Renal cortex interstitium (tissue), 11 donors: ENCODE results near the gene MRPS7. TPM values are rescaled to one million over a fixed set of nuclear protein-coding genes. Genes with fewer than 3 reads are reported as not detected.
"Not testable (repeated sequence)": the region's sequence is repeated elsewhere in the genome, so short reads cannot be mapped to it uniquely, and the experiment has no call there.

Experiments used
- DNase-seq, 11 donors: peaks; one replicate each; pipeline ENCODE4 v3.0.0-alpha.2; 2013; ENCODE audit warnings: low read depth in 9 of 11, low spot score in 4 of 11; ENCODE audit errors: extremely low read depth in 1 of 11
- polyA plus RNA-seq, 3 donors: library from polyadenylated mRNA; unstranded; fragments of 120-200 nt; gene quantifications; one replicate each; pipeline ENCODE4 v1.2.1, GENCODE V29; 2013; ENCODE audit not compliant: insufficient read length in 3 of 3

MRPS7 gene
- polyA plus RNA-seq, 3 donors = 66.3 to 77.0 (median 72.5) TPM

DNA sequence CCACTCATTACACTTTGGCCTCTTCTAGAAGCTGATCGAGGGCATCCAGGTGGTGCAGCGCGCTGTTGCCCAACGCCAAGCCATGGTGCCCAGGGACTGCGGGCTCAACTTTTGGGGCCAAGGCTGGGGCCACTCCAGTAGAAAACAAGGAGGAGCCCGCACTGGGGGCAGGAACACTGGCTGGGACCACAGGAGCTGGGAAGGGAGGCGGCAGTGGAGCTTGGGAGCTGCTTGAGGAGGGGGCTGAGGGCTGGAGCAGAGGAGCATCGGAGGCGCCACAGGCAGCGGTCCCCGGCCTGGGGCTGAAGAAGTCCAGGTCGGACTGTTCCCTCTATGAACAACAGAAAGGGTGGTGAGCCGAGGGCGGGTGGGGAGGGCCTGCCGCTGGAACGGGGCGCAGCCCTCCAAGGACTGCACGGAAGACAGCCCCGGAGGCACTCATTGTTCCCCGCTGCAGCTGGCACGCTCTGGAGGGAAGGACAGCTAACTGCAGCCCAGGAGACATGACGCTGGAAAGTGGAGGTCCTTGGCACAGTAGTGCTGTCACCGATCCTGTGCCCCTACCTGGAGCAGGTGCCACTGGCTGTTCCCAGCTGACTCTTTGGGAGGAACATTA lies 21.8 kb upstream of the MRPS7 start:
- no peak for DNase-seq

DNA sequence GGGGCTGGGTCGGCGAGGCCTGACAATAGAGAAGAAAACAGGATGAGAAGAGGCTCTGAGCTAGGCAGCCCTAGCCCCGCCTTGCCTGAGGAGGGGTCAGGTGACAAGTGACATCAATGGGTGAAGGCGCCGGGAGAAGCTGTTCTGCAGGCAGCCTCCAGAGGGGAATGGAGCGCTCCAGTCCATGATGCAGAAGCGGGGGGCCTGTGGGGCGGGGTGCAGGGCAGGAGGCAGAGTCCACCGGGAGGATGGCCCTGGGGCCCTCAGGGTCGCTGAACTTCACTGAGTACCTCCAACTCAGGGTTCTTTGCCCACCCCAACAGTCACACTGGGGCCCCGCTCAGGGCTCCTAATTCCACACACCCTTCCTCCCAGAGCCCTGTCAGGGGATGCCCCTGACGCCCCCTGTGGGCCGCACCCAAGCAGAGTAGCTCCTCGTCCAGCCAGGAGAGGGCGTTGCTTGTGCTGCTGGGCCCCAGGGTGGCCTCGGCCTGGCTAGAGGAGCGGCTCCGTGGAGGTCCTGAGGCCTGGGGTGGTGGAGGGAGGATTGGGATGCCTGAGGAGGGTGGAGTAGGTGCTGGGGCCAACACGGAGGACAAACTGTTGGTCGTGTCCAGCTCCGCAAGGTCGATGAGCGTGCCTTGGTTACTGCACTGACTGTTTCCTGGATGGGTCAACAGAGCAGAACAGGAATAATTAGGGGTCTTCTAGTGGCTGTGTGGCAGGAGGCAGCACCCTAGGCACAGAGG lies 21.1 kb upstream of the MRPS7 start:
- DNase-seq = no peak

DNA sequence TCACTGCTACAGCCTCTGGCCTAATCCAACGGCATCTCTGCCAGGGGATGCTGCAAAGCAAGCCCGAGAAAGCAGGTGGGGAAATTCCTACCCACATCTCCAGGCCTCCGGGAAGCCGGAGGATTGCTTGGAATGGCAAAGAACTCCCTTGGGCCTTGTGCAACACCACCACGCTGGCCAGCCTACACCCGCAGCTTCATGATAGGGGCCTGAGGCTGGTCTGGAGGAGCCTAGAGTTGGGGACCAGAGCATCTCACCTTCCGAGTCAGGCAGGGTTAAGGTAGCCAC lies 20.6 kb upstream of the MRPS7 start:
- no peak for DNase-seq

DNA sequence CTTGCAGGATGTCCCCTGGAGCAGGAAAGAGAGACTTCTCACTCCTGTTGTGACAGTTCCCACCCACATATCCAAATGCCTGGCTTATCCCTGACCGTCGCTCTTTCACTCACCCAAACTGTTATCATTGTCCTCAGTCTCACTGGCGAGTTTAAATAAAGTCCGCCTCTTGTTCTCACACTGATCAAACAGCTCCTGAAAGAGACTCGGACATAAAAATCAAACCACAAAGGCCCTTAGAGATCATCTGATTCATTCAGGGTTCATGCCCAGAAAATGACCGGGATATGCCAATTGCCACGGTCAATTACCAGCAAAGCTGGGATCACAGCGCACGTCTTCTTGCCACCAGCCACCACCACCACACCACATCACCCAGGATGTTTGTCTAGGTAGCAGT lies 20.2 kb upstream of the MRPS7 start:
- no peak for DNase-seq

DNA sequence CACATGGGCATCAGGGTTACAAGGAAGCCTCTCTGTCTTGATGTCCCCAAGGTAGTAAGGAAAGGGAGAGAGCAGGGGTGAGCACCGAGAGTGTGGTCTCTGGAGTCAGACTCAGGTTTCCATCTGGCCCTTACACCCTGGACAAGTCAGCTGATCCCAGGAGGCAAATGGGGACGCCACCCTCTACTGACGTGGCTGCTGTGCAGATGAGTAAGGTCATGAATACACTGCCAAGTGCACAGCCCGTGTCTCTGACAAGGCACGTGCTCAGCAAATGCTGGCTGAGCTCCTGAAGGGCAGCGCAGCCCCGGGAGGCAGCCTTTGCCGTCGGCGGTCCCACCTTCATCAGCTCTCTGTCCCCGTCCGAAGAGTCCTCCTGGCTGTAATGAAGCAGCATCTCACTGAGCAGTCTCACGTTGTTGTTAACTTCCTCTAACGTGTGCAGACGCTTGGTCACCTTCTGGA lies 19.7 kb upstream of the MRPS7 start:
- no peak for DNase-seq

DNA sequence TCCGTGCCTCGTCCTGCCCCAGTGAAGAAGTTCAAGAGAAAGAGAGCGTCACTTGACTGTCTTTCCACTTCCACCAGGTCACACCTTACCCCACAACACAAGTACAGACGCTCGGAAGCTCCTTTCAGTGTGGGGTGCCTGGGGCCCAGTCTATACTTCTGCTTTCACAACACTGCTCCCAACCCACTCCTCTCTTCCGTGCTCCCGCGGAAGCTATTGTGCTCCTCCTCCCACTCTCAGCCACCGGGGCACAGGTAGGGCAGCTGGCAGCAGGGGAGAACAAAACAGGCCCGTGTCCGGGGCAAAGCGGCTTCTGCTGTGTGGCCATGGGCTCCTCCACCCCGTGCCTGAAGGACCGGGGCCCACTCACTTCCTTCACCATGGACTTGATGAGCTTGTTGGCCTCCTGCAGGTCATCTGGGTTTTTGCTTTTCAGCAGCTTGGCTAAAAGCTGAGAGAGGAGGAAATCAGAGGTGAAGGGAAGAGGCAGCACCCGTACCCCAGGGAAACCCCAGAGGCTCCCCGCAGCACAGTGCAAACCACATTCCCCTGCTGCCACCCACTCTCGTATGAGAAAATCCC lies 19.1 kb upstream of the MRPS7 start:
- DNase-seq = no peak

DNA sequence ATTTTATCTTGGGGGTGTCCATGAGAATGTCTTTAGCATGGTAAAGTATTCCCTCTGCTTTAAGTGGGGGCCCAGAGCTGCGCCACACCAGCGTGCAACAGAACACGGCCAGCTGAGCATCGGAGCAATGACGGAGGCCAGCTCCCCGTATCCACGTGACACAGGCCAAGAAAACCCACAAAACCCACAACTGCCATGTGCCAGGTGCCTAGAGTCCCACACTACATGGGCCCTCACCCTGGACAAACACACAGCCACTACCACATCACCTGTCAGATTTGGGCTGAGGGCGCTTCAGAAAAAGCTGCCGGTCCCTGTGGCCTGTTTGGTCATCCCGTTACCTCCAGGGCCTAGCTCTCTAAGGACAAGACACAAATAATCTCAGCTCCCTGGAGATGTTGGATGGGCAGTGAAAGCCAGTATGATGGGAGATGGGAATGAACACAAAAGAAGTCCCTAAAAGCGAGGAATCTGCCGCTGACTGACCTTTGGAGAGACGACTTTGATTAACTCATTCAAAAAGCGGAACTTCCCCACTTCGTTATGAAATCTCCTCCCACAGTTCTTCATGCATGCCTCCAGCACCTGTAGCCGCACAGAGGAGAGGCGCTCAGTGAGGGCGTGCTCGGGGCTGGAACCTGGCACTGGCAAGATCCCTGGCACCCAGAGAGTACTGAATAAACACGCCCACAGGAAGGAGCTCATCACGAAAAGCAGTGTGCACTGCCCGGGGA lies 17.4 kb upstream of the MRPS7 start:
- no peak for DNase-seq

DNA sequence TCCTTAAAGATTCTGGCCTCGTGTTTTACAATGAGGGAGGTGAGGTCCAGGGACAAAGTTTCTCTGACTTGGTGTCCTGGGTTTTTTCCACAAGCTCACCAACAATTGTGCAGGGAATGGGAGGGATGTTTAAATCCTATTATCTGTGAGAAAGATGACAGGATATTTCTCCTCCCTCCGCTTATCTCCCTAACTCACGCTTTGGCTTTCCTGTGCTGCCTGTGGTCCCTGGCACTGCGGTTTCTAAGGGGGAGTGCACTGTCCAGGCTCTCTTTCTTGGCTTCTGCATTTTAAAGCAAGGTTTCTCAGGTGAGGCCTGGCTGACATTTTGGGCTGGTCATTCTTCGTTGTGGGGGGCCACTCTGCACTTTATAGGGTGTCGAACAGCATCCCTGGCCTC lies 16.7 kb upstream of the MRPS7 start:
- DNase-seq = no peak

DNA sequence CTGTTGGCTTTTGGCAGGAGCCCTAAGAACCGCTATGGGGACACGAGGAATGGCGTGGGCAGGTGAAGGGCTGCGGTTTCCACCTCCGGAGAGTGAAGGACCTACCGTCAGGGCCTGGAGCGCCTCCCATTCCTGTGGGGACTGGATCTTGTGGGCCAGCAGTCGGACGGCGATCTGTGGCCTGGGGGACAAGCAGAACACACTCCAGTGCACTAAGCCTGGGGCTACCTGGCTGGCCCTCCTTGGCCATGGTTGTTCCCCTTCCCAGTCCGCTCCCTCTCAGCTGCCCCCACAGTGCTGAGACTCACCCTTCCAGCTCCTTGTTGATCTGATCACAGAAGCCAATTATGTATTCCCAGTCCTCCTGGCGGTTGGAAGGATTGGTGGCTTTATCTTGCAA lies 15.3 kb upstream of the MRPS7 start:
- no peak for DNase-seq

DNA sequence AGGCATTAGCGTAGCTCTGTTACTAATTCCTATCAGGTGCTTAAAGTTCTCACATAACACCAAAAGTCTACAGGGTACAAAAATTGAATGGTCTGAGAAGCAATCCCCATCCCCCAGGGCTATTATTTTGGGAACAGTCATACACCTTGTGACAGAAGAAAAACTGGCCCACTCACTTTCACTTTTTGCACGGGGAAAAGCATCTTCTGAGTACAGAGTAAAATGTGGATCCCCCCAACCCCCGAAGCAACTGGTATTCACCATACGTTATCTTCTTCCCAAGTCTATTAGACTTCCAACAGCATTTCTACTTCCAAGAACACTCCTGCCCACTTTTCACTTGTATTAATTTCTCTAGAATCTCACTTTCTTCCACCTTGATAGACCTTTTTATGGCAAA lies 12.1 kb upstream of the MRPS7 start:
- DNase-seq = no peak

DNA sequence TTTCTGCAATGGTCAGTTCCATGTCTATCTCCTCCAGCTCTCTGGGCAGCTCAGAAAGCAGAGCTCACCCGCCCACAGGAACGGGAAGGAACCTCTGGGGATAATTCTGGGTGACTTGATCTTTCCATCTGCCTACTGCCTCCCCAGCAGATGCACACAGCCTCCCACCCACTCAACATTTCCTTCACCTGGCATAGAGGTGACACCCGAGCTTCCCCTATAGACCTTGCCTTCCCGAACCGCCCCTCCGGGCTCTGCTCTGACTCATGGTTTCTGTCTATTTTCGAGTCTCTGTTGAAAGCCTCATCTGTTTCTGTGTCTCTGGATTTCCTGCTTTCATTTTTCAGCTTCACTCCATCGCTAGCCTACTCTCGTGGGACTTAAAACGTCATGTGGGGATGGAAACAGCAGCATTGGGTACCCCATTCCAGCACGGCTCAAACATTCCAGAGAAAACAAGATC lies 11.6 kb upstream of the MRPS7 start:
- no peak for DNase-seq

DNA sequence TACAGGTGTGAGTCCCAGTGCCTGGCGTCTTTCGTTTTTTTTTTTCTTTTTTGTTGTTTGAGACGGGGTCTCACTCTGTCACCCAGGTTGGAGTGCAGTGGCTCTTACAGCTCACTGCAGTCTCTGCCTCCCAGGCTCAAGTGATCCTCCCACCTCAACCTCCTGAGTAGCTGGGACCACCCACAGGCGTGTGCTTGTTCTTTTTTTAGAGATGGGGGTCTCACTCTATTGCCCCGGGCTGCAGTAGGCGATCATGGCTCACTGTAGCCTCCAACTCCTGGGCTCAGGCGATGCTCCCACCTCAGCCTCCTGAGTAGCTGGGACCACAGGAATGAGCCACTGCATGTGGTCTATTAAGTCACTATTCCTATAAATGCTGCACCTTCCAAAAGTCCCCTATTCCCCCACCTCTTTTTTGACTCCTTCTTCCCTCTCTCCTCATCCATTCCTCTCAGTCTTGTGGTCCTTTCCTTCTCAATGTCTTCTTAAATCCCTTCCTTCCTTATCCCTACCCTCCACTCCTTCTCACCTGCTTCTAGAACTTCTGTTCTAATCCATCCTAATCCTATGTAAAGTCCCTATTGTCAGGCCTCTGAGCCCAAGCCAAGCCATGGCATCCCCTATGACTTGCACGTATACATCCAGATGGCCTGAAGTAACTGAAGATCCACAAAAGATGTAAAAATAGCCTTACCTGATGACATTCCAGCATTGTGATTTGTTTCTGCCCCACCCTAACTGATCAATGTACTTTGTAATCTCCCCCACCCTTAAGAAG lies 9.5 kb upstream of the MRPS7 start:
- no peak for DNase-seq

DNA sequence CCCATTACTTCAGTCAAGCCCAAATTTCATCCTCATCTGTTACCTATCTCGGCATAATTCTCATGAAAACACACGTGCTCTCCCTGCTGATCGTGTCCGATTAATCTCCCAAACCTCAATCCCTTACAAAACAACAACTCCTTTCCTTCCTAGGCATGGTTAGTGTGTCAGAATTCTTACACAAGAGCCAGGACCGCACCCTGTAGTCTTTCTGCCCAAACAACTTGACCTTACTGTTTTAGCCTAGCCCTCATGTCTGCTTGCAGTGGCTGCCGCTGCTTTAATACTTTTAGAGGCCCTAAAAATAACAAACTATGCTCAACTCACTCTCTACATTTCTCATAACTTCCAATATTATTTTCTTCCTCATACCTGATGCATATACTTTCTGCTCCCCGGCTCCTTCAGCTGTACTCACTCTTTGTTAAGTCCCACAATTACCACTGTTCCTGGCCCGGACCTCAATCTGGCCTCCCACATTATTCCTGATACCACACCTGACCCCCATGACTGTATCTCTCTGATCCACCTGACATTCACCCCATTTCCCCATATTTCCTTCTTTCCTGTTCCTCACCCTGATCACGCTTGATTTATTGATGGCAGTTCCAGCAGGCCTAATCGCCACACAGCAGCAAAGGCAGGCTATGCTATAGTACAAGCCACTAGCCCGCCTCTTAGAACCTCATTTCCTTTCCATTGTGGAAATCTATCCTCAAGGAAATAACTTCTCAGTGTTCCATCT lies 5.6 kb upstream of the MRPS7 start:
- not testable (repeated sequence) for DNase-seq

DNA sequence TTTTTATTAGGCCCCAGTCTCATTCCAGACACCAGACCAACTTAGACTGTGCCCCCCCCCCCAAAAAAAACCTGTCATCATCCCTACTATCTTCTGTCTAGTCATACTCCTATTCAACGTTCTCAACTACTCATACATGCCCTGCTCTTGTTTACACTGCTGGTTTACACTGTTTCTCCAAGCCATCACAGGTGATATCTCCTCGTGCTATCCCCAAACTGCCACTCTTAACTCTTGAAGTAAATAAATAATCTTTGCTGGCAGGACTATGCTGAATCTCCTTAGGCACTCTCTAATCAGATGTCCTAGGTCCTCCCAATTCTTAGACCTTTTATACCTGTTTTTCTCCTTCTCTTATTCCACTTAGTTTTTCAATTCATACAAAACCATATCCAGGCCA lies 4.5 kb upstream of the MRPS7 start:
- DNase-seq = not testable (repeated sequence)

DNA sequence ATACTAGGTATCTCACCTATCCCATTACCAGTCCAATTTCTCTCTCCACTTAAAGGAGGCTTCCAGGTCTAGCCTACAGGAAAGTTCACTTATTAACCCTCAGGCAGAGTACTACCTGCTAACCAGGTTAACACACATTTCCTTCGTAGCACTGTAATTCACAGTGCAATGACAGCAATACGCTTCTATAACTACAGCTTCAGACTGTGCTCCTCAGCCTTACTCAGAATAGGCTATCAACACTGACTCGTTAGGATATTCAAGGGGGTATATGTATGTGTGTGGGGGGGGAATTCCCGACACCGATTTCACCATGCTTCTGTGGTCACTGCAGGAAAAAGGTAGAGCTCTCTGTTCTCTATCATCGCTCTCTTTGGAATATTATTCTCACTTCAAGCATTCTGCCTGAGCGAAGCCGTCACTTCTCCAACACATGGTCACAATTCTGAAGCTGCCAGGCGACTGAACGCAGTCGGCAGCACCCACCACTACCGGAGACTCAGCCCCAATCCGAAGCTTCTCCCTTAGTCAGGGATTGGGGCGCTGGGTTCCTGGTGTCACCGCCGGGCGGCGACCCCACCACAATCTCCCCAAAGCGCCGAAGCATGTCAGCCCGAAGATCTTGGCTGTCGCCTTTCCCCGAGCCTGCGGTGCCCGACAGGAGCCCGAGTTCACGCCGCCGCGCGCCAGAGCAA lies 891 bp upstream of the MRPS7 start:
- DNase-seq = no peak

DNA sequence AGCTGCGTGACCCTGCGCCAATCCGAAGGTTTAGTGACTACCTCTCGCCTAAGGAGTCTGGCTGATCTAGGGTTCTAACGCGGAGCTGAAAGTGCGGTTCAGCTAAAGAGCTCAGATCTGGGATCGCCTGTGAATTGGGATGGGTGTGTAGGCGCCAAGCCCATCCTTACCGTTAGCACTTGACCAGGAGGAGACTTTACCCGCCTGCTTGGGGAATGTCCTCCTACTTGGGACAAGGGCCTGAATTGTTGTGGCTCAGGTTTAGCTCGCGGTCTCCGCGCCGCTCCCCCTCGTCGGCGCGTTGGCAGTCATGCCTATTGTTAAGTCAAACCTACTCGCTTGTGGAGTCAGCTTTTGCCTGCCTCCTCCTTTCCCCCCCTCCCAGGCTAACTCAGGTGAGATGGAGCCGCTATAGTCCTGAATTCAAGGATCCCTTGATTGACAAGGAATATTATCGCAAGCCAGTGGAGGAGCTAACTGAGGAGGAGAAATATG lies 480 bp downstream of the MRPS7 start:
- peak in 1 of 11 donors; percentile 22 for DNase-seq

DNA sequence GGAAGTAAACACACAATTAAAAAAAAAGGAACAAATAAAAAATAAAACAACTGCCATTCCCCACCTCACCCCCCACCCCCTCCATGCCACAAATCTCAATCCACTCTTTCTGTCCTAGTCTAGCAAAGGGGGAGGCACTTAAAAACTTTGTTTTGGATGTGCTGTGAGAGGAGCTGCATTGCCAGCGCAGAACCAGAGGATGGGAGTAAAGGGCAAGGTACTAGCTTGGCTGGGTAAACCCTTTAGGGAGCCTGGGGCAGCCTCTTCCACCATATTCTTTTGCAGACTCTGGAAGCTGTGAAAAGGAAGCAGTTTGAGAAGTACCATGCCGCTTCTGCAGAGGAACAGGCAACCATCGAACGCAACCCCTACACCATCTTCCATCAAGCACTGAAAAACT lies 1.4 kb downstream of the MRPS7 start:
- DNase-seq = no peak
